ENCODE data around the gene ETFB.
"Not testable (repeated sequence)": the region's sequence is repeated elsewhere in the genome, so short reads cannot be mapped to it uniquely, and the experiment has no call there.

The ETFB gene

DNA sequence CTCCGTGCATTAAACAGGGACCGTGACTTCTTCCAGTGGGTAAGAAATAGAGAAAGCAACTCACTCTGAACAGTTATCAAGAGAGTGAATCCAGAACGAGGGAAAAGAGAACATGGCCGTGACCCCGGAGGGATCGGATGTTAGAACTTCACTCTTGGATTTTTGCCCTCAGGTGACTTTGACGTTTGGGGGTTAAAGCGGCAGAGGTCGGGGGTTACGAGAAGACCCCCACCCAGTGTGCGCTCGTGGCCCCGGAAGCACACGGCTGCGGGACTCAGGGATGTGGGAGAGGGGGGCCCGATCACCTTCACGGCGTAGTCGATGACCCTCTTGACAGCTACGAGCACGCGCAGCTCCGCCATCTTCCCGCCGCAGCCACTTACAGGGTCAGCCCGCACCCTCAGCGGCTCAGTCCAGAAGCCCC, at the start of gene ETFB:
Gene ETFB (minus strand): TSS at position 424 of the 424 bp plus-strand sequence. CDS start 62 bp downstream, at position 362.
- peak within 1 kb of the TSS; percentile 94 for H3K4me3 ChIP-seq (ENCODE audit: low read length)
- no peak for DNase-seq (ENCODE audit: low read depth)
- TF ChIP-seq, protein P1, sequence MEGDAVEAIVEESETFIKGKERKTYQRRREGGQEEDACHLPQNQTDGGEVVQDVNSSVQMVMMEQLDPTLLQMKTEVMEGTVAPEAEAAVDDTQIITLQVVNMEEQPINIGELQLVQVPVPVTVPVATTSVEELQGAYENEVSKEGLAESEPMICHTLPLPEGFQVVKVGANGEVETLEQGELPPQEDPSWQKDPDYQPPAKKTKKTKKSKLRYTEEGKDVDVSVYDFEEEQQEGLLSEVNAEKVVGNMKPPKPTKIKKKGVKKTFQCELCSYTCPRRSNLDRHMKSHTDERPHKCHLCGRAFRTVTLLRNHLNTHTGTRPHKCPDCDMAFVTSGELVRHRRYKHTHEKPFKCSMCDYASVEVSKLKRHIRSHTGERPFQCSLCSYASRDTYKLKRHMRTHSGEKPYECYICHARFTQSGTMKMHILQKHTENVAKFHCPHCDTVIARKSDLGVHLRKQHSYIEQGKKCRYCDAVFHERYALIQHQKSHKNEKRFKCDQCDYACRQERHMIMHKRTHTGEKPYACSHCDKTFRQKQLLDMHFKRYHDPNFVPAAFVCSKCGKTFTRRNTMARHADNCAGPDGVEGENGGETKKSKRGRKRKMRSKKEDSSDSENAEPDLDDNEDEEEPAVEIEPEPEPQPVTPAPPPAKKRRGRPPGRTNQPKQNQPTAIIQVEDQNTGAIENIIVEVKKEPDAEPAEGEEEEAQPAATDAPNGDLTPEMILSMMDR (conservative IDR thresholded peaks at IDR 0.05; ENCODE audit: low read length) = no peak

DNA sequence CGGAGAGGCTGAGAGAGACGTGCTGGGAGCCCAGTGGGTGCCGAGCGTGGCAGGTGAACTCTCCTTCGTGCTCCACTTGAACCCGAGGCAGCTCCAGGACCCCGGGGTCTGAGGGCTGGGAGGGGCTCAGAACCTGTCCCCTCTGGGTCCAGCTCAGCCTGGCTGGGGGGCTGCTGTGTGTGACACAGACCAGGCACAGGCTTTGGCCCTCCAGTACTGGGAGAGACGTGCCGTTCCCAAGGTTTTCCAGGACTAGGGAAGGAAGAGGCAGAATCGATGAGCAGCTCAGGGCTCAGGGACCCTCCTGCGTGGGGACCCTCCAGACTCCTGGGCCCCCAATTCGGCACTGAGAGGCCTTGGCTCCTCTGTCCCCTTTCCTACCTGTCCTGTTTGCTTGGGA, 49.0 kb upstream of the ETFB start:
- TF ChIP-seq, protein P1 (conservative IDR thresholded peaks at IDR 0.05; ENCODE audit: low read length) = no peak
- no peak for DNase-seq (ENCODE audit: low read depth)
- H3K4me3 ChIP-seq (ENCODE audit: low read length) = no peak overlapping the region

DNA sequence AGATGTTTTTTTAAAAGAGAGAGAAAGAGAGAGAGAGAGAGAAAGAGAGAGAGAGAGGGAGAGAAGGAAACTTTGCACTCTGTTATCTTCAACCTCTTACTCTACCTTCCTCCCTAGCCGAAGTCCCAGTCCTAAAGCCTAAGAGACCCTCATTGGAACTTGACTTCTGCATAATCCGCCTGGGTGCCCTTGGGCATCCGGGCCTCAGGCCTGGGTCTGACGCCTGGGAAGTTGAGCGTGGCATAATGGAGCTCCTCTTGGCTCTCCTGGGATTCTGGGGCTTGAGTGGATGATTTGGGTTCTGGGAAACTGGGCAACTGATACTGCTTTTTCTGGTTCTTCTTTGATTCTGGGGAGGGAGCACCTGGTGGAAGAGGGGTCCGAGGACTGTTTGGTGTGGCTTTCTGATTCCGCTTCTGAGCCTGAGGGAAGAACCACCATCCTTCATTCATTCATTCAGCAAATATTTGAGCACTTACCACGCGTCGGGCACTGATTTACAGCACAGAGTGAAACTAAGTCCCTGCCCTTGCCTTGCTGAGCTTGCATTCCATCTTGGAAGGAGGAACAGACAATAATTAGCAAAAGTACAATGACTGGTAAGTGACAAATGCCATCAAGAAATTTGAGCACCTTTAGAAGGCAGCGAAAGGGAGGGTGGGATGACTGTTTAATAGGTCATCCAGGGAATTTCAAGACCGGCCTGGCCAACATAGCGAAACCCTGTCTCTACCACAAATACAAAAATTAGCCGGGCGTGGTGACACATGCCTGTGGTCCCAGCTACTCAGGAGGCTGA, 45.0 kb upstream of the ETFB start:
- DNase-seq (ENCODE audit: low read depth) = no peak
- TF ChIP-seq, protein P1 (conservative IDR thresholded peaks at IDR 0.05; ENCODE audit: low read length) = no peak
- no peak overlapping the region for H3K4me3 ChIP-seq (ENCODE audit: low read length)

DNA sequence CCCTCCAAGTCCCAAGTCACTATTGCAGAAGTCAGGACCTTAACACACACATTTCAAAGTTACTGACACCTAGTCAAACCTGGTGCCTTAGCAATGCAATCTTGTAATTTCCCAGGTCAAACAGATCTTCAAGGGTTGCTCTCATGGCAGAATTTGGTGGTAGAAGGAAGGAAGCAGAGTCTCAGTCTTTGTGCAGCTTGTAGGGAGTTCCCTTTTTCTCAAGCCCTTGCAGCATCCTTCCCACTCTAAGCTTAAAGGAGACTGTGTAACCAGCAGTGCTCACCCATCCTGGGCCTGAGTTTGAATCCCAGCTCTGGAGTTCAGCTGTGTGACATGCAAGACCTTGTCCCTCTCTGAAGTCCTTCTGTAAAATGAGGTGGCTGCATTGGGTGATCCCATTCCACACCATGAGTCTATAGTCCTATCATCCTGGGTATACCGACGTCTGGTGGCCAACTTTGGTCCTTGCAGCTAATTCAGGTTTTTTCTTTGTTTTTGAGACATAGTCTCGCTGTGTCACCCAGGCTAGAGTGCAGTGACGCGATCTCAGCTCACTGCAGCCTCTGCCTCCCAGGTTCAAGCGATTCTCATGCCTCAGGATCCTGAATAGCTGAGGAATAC, 41.4 kb upstream of the ETFB start:
- H3K4me3 ChIP-seq (ENCODE audit: low read length) = no peak overlapping the region
- DNase-seq (ENCODE audit: low read depth) = peak; percentile 16
- TF ChIP-seq, protein P1 (conservative IDR thresholded peaks at IDR 0.05; ENCODE audit: low read length) = peak; percentile 54

DNA sequence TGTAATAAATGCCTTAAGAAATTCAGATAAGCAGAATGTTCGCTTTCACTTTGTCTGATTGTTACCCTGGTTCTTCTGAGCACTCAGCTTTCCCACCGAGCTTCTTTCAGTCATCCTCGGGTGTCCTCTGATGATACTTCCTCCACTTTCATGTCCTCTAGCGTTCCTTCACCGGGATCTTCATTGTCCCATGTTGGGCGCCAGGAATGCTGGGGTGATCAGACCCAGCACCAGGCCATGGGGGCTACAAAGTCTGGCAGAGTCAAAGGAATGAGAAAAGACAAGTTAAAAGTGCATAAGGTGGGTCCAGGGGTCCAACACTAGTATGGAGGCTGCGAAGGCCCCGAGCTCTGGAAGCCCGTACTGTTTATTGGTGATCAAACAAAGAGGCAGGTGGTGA, 35.9 kb upstream of the ETFB start:
- TF ChIP-seq, protein P1 (conservative IDR thresholded peaks at IDR 0.05; ENCODE audit: low read length) = no peak
- DNase-seq (ENCODE audit: low read depth) = no peak
- H3K4me3 ChIP-seq (ENCODE audit: low read length) = no peak overlapping the region

DNA sequence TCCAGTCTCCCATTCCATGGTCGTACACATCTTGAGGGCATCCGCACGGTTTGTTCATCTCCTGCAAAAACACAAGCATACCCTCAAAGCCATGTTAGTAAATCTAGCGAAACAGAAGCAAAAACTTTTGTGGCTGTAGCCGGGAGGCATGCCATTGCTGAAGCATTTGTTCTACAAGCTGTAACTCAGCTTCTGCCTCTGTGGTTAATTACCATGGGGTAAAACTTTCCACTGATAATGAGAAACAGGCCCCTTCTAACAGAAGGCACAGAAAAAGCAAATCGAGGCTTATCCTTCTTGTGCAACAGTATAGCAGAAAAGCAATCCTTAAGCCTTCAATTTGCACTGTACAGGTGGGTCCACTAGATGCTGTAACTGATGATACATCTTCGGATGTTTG, 33.7 kb upstream of the ETFB start:
- not testable (repeated sequence) for H3K4me3 ChIP-seq (ENCODE audit: low read length)
- DNase-seq (ENCODE audit: low read depth) = peak; percentile 22

DNA sequence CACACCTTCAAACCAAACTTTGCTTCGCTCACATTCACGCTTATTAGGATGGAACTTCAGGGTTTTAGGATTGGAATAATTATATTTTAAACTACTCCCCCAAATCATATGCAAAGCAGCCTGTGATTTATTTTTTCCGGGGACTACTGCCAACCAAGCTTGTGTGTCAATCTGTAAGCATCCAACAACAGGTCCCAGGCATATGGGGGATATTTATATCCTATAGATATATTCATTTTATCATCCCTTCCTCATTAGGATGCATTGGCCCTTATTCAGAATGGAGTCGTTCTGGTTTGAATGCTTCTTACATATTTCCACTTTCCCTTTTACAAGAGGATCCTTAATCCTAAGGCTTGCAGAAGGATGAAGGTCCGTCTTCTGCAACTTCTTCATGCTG, 33.0 kb upstream of the ETFB start:
- no peak overlapping the region for H3K4me3 ChIP-seq (ENCODE audit: low read length)
- DNase-seq (ENCODE audit: low read depth) = no peak
- TF ChIP-seq, protein P1 (conservative IDR thresholded peaks at IDR 0.05; ENCODE audit: low read length) = no peak

Measured in AG10803 (cell line).